Measurements from ENCODE around the gene TMOD4.
A peak's percentile ranks its signal among the peaks of the same experiment; 100 is the strongest.
"Not testable (repeated sequence)": the region's sequence is repeated elsewhere in the genome, so short reads cannot be mapped to it uniquely, and the experiment has no call there.

The TMOD4 gene

GRCh38 chr1:151196292-151196800 lies 20.6 kb upstream of the TMOD4 start:
- no peaks in the 10 kb centered on the region for H3K36me3 ChIP-seq (ENCODE audit: insufficient read depth, low read length)
- H3K9ac ChIP-seq (ENCODE audit: low read depth, low read length): no peak overlapping the region
- H3K9me3 ChIP-seq (ENCODE audit: insufficient read depth, low read depth, low read length): no peaks in the 10 kb centered on the region
- peaks cover 5% of the 10 kb centered on the region; the same call in 1 of the 2 replicates for H3K4me1 ChIP-seq (ENCODE audit: insufficient read depth, low read length)
- no peak overlapping the region for H3K27ac ChIP-seq (ENCODE audit: low read depth, low read length)
- no peak overlapping the region for H3K4me3 ChIP-seq (ENCODE audit: low read length)
- no peaks in the 10 kb centered on the region for H3K27me3 ChIP-seq (ENCODE audit: insufficient read depth, low read length)
- 64% methylated on average over 14 of the region's 14 CpGs for WGBS

- not testable (repeated sequence) for H3K27ac ChIP-seq (ENCODE audit: low read depth, low read length); H3K4me3 ChIP-seq (ENCODE audit: low read length); H3K27me3 ChIP-seq (ENCODE audit: insufficient read depth, low read length); H3K4me1 ChIP-seq (ENCODE audit: insufficient read depth, low read length); H3K9me3 ChIP-seq (ENCODE audit: insufficient read depth, low read depth, low read length); H3K36me3 ChIP-seq (ENCODE audit: insufficient read depth, low read length); H3K9ac ChIP-seq (ENCODE audit: low read depth, low read length)
- WGBS: 96% methylated on average over 15 of the region's 17 CpGs
Measured at GRCh38 chr1:151194894-151195594, 19.3 kb upstream of the TMOD4 start.

DNA sequence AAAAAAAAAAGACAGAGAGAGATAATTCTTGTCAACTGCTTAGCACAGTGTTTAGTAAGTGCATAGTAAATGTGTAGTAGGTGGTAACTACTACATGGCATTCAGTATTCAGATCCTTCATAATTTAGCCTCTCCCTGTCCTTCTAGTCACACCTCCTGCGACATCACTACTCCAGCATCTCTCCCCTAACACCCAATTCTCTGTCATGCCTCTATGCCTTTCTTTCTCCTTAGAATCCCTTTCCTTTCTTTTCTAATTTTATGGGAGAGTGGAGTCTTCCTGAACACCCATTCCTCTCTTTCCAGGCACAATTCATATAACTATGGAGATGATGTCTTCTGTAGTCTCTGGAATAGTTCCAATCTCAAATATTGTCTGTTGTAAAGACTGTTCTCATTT lies 18.1 kb upstream of the TMOD4 start:
- H3K9me3 ChIP-seq (ENCODE audit: insufficient read depth, low read depth, low read length): no peaks in the 10 kb centered on the region
- 83% methylated on average over 1 of the region's 1 CpG for WGBS
- H3K9ac ChIP-seq (ENCODE audit: low read depth, low read length): no peak overlapping the region
- H3K27ac ChIP-seq (ENCODE audit: low read depth, low read length): no peak overlapping the region
- H3K4me3 ChIP-seq (ENCODE audit: low read length): no peak overlapping the region
- H3K27me3 ChIP-seq (ENCODE audit: insufficient read depth, low read length): no peaks in the 10 kb centered on the region
- H3K4me1 ChIP-seq (ENCODE audit: insufficient read depth, low read length): 0 out of 2 replicates have a peak, but pooled peaks cover 5% of the 10 kb centered on the region
- no peaks in the 10 kb centered on the region for H3K36me3 ChIP-seq (ENCODE audit: insufficient read depth, low read length)

DNA sequence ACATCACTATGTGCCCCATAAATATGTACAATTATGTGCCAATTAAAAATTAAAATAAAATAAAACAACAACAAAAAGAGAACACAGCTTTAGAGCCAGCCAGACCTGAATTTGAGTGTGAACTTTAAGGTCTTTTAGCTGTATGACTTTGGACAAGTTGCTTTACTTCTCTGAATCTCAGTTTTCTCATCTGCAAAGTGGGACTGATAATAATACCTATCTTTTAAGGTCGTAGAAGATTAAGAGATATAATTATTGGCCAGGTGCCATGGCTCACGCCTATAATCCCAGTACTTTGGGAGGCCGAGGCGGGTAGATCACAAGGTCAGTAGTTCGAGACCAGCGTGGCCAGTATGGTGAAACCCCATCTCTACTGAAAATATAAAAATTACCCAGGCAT lies 17.5 kb upstream of the TMOD4 start:
- Histone ChIP-seq H3K4me1 (ENCODE audit: insufficient read depth, low read length) (peaks cover 8% of the 10 kb centered on the region; the same call in 1 of the 2 replicates), H3K27ac (ENCODE audit: low read depth, low read length) (no peak overlapping the region), H3K4me3 (ENCODE audit: low read length) (no peak overlapping the region), H3K9me3 (ENCODE audit: insufficient read depth, low read depth, low read length) (no peaks in the 10 kb centered on the region), H3K36me3 (ENCODE audit: insufficient read depth, low read length) (no peaks in the 10 kb centered on the region), H3K27me3 (ENCODE audit: insufficient read depth, low read length) (no peaks in the 10 kb centered on the region), H3K9ac (ENCODE audit: low read depth, low read length) (no peak overlapping the region)
- WGBS: 88% methylated on average over 6 of the region's 6 CpGs

DNA sequence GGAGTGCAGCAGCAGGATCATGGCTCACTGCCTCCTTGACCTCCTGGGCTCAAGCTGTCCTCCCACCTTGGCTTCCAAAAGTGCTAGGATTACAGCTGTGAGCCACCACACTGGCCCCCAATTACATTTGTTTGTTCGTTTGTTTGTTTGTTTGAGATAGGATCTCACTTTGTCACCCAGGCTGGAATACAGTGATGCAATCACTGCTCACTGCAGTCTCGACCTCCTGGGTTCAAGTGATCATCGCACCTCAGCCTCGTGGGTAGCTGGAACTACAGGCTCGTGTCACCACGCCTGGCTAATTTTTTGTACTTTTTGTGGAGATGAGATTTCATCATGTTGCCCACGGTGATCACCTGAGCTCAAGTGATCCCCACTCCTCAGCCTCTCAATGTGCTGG lies 16.3 kb upstream of the TMOD4 start:
- no peak overlapping the region for H3K27ac ChIP-seq (ENCODE audit: low read depth, low read length)
- no peaks in the 10 kb centered on the region for H3K9me3 ChIP-seq (ENCODE audit: insufficient read depth, low read depth, low read length)
- H3K4me1 ChIP-seq (ENCODE audit: insufficient read depth, low read length): peaks cover 3% of the 10 kb centered on the region; the same call in 1 of the 2 replicates
- WGBS: 88% methylated on average over 7 of the region's 7 CpGs
- H3K27me3 ChIP-seq (ENCODE audit: insufficient read depth, low read length): no peaks in the 10 kb centered on the region
- no peaks in the 10 kb centered on the region for H3K36me3 ChIP-seq (ENCODE audit: insufficient read depth, low read length)
- H3K4me3 ChIP-seq (ENCODE audit: low read length): no peak overlapping the region
- no peak overlapping the region for H3K9ac ChIP-seq (ENCODE audit: low read depth, low read length)

- no peaks in the 10 kb centered on the region for H3K9me3 ChIP-seq (ENCODE audit: insufficient read depth, low read depth, low read length)
- under 1% methylated on average over 41 of the region's 42 CpGs for WGBS
- H3K27me3 ChIP-seq (ENCODE audit: insufficient read depth, low read length): no peaks in the 10 kb centered on the region
- H3K4me1 ChIP-seq (ENCODE audit: insufficient read depth, low read length): peaks cover 3% of the 10 kb centered on the region; the same call in 1 of the 2 replicates
- H3K9ac ChIP-seq (ENCODE audit: low read depth, low read length): peak within 1 kb of the TSS; percentile 89
- H3K36me3 ChIP-seq (ENCODE audit: insufficient read depth, low read length): peaks cover 18% of the 10 kb centered on the region
- peak within 1 kb of the TSS; percentile 95 for H3K4me3 ChIP-seq (ENCODE audit: low read length)
- H3K27ac ChIP-seq (ENCODE audit: low read depth, low read length): peak within 1 kb of the TSS; percentile 67
Measured at GRCh38 chr1:151189637-151190445, 14.1 kb upstream of the TMOD4 start, which contains the start of gene VPS72. TSS of gene VPS72 (minus strand) at chr1:151190197. CDS start at chr1:151190121, 76 bp downstream.

DNA sequence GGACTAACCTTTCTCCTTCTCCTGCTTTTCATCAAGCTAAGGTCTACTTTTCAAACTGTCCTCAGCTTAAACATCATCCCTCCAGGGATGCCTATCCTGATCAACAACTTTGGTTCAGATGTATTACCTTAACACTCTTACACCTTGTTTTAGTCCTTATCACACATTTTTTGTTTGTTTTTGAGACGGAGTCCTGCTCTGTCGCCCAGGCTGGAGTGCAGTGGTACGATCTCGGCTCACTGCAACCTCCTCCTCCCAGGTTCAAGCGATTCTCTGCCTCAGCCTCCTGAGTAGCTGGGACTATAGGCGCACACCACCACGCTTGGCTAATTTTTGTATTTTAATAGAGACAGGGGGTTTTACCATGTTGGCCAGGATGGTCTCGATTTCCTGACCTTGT lies 12.9 kb upstream of the TMOD4 start:
- not testable (repeated sequence) for H3K27ac ChIP-seq (ENCODE audit: low read depth, low read length); H3K9me3 ChIP-seq (ENCODE audit: insufficient read depth, low read depth, low read length); H3K4me1 ChIP-seq (ENCODE audit: insufficient read depth, low read length); H3K27me3 ChIP-seq (ENCODE audit: insufficient read depth, low read length)
- Histone ChIP-seq H3K36me3 (ENCODE audit: insufficient read depth, low read length) (peaks cover 30% of the 10 kb centered on the region), H3K4me3 (ENCODE audit: low read length) (peak overlapping the region; percentile 95), H3K9ac (ENCODE audit: low read depth, low read length) (peak overlapping the region; percentile 89; the same call in 1 of the 2 replicates)
- WGBS: 90% methylated on average over 8 of the region's 8 CpGs

GRCh38 chr1:151187205-151187604 lies 11.4 kb upstream of the TMOD4 start:
- Histone ChIP-seq H3K4me3 (ENCODE audit: low read length) (no peak overlapping the region), H3K9me3 (ENCODE audit: insufficient read depth, low read depth, low read length) (no peaks in the 10 kb centered on the region), H3K36me3 (ENCODE audit: insufficient read depth, low read length) (peaks cover 43% of the 10 kb centered on the region), H3K27me3 (ENCODE audit: insufficient read depth, low read length) (no peaks in the 10 kb centered on the region), H3K27ac (ENCODE audit: low read depth, low read length) (no peak overlapping the region), H3K9ac (ENCODE audit: low read depth, low read length) (no peak overlapping the region), H3K4me1 (ENCODE audit: insufficient read depth, low read length) (peaks cover 3% of the 10 kb centered on the region; the same call in 1 of the 2 replicates)
- WGBS: no CpG with 5 or more reads among the region's 1 CpG

DNA sequence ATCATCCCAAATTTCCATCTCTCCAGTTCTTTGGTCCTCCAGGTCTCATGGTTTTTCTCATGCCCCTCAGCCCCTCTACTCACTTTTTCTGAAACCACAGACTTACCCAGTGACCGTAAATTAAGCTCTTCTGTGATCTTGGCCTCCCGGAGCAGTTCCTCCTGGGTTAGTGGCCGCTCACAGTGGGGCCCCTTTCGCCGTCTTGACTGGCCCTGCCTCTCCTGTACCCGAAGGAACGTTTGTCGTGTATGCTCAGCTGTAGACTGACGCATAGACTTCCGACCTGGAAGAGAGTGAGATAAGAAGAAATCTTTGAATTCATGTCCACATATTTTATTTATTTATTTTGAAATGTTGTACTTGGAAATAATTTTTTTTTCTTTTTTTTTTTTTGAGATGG lies 8.4 kb upstream of the TMOD4 start:
- Histone ChIP-seq H3K9ac (ENCODE audit: low read depth, low read length) (no peak overlapping the region), H3K4me3 (ENCODE audit: low read length) (no peak overlapping the region), H3K4me1 (ENCODE audit: insufficient read depth, low read length) (peaks cover 3% of the 10 kb centered on the region; the same call in 1 of the 2 replicates), H3K9me3 (ENCODE audit: insufficient read depth, low read depth, low read length) (no peaks in the 10 kb centered on the region), H3K27me3 (ENCODE audit: insufficient read depth, low read length) (no peaks in the 10 kb centered on the region), H3K27ac (ENCODE audit: low read depth, low read length) (no peak overlapping the region), H3K36me3 (ENCODE audit: insufficient read depth, low read length) (peaks cover 69% of the 10 kb centered on the region)
- 97% methylated on average over 9 of the region's 10 CpGs for whole genome bisulfite sequencing

DNA sequence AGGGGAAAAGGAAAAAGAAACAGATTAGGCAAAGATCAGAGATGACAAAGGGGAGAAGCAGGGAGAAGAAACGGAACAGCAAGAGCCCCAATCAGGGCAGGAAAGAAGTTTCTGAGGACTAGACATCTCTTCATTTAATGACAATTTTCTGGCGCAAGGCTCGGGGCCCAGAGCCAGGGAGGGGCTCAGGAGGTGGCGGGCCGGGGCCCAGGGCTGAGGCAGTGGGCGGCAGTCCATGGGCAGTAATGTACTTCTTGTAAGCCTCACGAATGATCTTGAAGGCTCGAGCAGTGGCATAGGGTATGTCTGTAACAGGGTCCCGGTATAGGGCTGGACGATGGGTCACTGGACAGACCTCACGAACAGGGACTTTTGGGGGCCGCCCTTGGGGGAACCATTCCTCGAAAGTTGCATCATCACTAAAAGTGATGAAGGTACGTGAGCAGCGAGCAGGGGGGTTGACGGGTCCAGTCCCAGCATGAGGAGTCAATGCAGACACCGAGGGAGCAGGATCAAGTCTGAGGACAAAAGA lies 799 bp upstream of the TMOD4 start:
- no peaks in the 10 kb centered on the region for H3K27me3 ChIP-seq (ENCODE audit: insufficient read depth, low read length)
- 95% methylated on average over 17 of the region's 17 CpGs for WGBS
- no peak overlapping the region for H3K4me3 ChIP-seq (ENCODE audit: low read length)
- peaks cover 73% of the 10 kb centered on the region for H3K36me3 ChIP-seq (ENCODE audit: insufficient read depth, low read length)
- no peak overlapping the region for H3K27ac ChIP-seq (ENCODE audit: low read depth, low read length)
- no peak overlapping the region for H3K9ac ChIP-seq (ENCODE audit: low read depth, low read length)
- H3K4me1 ChIP-seq (ENCODE audit: insufficient read depth, low read length): no peaks in the 10 kb centered on the region
- H3K9me3 ChIP-seq (ENCODE audit: insufficient read depth, low read depth, low read length): no peaks in the 10 kb centered on the region
